Heart right ventricle (tissue), 16 donors: ENCODE results near the gene CCS. TPM values are rescaled to one million over a fixed set of nuclear protein-coding genes. Genes with fewer than 3 reads are reported as not detected.
"Not testable (repeated sequence)": the region's sequence is repeated elsewhere in the genome, so short reads cannot be mapped to it uniquely, and the experiment has no call there.

ENCODE experiments used
- ATAC-seq, 8 donors: fragments of 200-7000 bp; cut with Tn5 transposase; one replicate each; pipeline ENCODE4 v1.9.1; 2020; ENCODE audit warnings: mild to moderate bottlenecking in 8 of 8, moderate library complexity in 8 of 8, moderate number of reproducible peaks in 1 of 8
- DNase-seq, 2 donors: peaks; one replicate each; pipeline ENCODE4 v3.0.0-alpha.2; 2020
- H3K27ac ChIP-seq, 10 donors: fragments of 200-600 bp; sonication (generic) in 2 of 10; one replicate each; pipeline versions ENCODE4 v1.5.0 to v1.8.0; 2020 to 2022; ENCODE audit warnings: mild to moderate bottlenecking in 3 of 10
- H3K27me3 ChIP-seq, 7 donors: fragments of 200-600 bp; one replicate each; pipeline ENCODE4 v1.8.0; 2021 to 2022; ENCODE audit warnings: mild to moderate bottlenecking in 2 of 7
- H3K36me3 ChIP-seq, 9 donors: fragments of 200-600 bp; sonication (generic) in 1 of 9; one replicate each; pipeline versions ENCODE4 v1.5.0 to v1.8.0; 2020 to 2022; ENCODE audit warnings: mild to moderate bottlenecking in 2 of 9
- H3K4me1 ChIP-seq, 9 donors: fragments of 200-600 bp; sonication (generic) in 1 of 9; one replicate each; pipeline versions ENCODE4 v1.5.0 to v1.8.0; 2020 to 2022; ENCODE audit warnings: mild to moderate bottlenecking in 4 of 9
- H3K4me3 ChIP-seq, 10 donors: fragments of 200-600 bp; sonication (generic) in 2 of 10; one replicate each; pipeline versions ENCODE4 v1.5.0 to v1.8.0; 2020 to 2022; ENCODE audit warnings: mild to moderate bottlenecking in 7 of 10, moderate library complexity in 2 of 10
- H3K9me3 ChIP-seq, 11 donors: fragments of 200-600 bp in 10 of 11; sonication (generic) in 2 of 11; one replicate each; pipeline versions ENCODE4 v1.5.0 to v1.8.0; 2013 to 2022; ENCODE audit warnings: mild to moderate bottlenecking in 2 of 11, control low read depth in 1 of 11, moderate library complexity in 1 of 11
- WGBS, 2 donors: extraction: QIAGEN DNeasy Blood & Tissue Kit; methylation state at CpG; one replicate each; pipeline ENCODE4 v1.1.7; 2013; ENCODE audit warnings: inconsistent platforms in 1 of 2; 5-methylcytosine and 5-hydroxymethylcytosine counted together
- intact Hi-C, 10 donors: fragments of 100-400 bp; cut with DNase I; formaldehyde crosslinking; loops; one replicate each; pipeline versions ENCODE4 v1.11.1 to v1.14.2; 2022
- polyA plus RNA-seq, 2 donors: library from polyadenylated mRNA; stranded (reverse); fragments of 200-250 nt; gene quantifications; one replicate each; pipeline ENCODE4 v1.2.3, GENCODE V29; 2013
- total RNA-seq, 10 donors: library from RNA; stranded (reverse); fragmentation: NEBNext Ultra II Directional in 3 of 10; extraction: Animal tissue kit (Norgen Biotek cat#: 25700) in 3 of 10; gene quantifications; one replicate each; pipeline versions ENCODE4 v1.2.1 to v1.2.4, GENCODE V29; 2021 to 2023
- TF ChIP-seq, protein P1 (sequence below), 9 donors: fragments of 200-600 bp; sonication (generic) in 2 of 9; IDR thresholded peaks; one replicate each; pipeline versions ENCODE4 v1.5.0 to v1.8.0; 2021 to 2022; ENCODE audit warnings: antibody characterized with exemption in 9 of 9, mild to moderate bottlenecking in 5 of 9, moderate library complexity in 1 of 9
- donor health status: Arrhythmogenic right ventricular cardiomyopathy.
- donor health status: ischemic (EF 13 %, LVEDD 7.1; RV severe dilation, severe dysfunction).
- donor health status: healthy with polysubstance abuse.
- donor health status: DM: no; HTN: yes; CAD: no.
- donor health status: DM: no; HTN: no; CAD: no.
- donor health status: ischemic (EF 25% LVEDD 6.9; RV normal size, moderate dysfunction).
- donor health status: ischemic (EF 25% LVEDD 5.7; RV mildly dilated, moderate dysfunction).
- donor health status: healthy.
- donor health status: DM: yes; HTN: yes; CAD: no.
- donor health status: Ischemic cardiomyopathy.
- donor health status: ischemic (EF 35%, LVEDD 5.7; RV mildly dilated, moderate dysfunction).
- donor health status: nonischemic (EF 11% LVEDD 7.7; RV severe dilation, severe dysfunction).
- donor health status: DM: yes; HTN: yes; CAD: no.
- donor health status: PGD.
- donor health status: ischemic (EF 29% LVEDD 5.4; RV normal size, mild dysfunction).
- donor health status: nonischemic (EF 23%, LVEDD 6.1; RV moderate dilation, normal function).

CCS gene
- total and polyA plus RNA-seq, 12 donors = 15.9 to 73.6 (median 21.0) TPM

DNA sequence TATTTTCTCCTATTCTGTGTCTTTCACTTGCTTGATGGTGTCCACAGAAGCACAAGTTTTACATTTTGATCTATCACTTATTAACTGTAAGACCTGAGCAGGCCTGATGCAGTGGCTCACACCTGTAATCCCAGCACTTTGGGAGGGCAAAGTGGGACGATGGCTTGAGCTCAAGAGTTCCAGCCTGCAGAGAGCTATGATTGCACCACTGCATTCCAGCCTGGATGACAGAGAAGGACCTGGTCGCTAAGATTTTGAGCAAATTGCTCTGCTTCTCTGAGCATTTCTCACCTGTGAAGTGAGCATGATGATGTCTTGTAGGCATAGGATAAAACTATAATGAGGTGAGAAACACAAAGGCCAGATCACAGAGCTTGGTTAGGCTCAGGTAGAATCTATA, 6.8 kb upstream of the CCS start:
- H3K36me3 ChIP-seq = no peaks in the 10 kb centered on the region
- WGBS, 2 donors = 54 to 62% methylated on average over 2 of the region's 2 CpGs
- intact Hi-C loops = no loop called here
- ATAC-seq (no peak), DNase-seq (no peak)
- H3K27ac ChIP-seq = no peak overlapping the region
- peaks cover 0 to 13% (median 0%) of the 10 kb centered on the region in 11 donors for H3K9me3 ChIP-seq
- no peaks in the 10 kb centered on the region for H3K4me1 ChIP-seq
- no peaks in the 10 kb centered on the region for H3K27me3 ChIP-seq
- TF ChIP-seq, protein P1, sequence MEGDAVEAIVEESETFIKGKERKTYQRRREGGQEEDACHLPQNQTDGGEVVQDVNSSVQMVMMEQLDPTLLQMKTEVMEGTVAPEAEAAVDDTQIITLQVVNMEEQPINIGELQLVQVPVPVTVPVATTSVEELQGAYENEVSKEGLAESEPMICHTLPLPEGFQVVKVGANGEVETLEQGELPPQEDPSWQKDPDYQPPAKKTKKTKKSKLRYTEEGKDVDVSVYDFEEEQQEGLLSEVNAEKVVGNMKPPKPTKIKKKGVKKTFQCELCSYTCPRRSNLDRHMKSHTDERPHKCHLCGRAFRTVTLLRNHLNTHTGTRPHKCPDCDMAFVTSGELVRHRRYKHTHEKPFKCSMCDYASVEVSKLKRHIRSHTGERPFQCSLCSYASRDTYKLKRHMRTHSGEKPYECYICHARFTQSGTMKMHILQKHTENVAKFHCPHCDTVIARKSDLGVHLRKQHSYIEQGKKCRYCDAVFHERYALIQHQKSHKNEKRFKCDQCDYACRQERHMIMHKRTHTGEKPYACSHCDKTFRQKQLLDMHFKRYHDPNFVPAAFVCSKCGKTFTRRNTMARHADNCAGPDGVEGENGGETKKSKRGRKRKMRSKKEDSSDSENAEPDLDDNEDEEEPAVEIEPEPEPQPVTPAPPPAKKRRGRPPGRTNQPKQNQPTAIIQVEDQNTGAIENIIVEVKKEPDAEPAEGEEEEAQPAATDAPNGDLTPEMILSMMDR (IDR thresholded peaks at IDR 0.05) = no peak
- no peak overlapping the region for H3K4me3 ChIP-seq

DNA sequence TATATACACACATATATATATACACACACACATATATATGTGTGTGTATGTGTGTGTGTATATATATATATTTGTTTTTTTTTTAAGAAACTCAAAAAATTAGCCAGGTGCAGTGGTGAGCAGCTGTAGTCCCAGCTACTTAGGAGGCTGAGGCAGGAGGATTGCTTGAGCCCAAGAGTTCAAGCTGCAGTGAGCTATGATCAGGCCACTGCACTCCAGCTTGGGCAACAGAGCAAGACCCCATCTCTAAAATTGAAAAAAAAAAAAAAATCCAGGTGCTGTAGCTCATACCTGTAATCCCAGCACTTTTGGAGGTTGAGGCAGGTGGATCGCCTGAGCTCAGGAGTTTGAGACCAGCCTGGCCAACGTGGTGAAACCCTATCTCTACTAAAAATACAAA, 3.7 kb upstream of the CCS start:
- ATAC-seq, DNase-seq, H3K4me3 ChIP-seq, H3K27me3 ChIP-seq, H3K9me3 ChIP-seq, H3K27ac ChIP-seq, intact Hi-C loops, H3K36me3 ChIP-seq: not testable (repeated sequence)
- peaks cover 3 to 22% (median 16%) of the 10 kb centered on the region in 9 donors for H3K4me1 ChIP-seq
- WGBS, 2 donors = 69 to 73% methylated on average over 2 of the region's 2 CpGs

DNA sequence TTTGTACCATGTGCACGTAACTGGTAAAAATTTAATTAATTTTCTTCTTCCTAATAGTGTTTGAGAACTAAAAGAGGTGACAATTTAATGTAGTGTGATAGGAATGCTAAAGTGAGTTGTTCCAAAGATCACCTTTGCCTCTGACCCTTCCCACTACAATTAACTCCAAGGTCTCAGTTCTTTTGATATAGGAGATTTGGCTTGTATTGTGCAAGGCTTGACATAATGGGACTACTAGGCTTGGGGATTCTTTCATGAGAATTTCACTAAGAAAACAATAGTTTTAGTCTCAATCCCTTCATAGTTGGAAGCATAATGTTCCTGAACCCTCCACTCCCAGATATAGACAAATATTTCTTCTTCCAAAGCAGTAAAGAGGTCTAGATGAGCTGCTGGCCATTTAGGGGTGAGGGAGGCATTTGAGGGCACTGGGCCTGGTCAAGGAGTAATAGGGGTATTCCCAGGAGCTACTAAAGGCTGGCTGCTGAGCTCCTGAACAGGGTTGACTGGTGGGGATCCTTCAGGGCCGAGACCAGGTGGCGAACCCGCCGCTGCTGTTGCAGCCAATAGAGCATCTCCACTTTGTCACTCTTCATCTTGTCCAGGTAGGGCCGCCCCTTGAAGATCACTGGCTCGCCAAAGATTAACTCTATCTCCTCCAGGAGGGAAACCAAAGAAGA, 2.8 kb upstream of the CCS start:
- WGBS, 2 donors = 94 to 95% methylated on average over 7 of the region's 7 CpGs
- Histone ChIP-seq H3K4me3 (no peak overlapping the region), H3K27ac (no peak overlapping the region), H3K4me1 (peaks cover 3 to 30% (median 24%) of the 10 kb centered on the region in 9 donors), H3K9me3 (no peaks in the 10 kb centered on the region), H3K27me3 (no peaks in the 10 kb centered on the region), H3K36me3 (no peaks in the 10 kb centered on the region)
- TF ChIP-seq, protein P1 (IDR thresholded peaks at IDR 0.05) = no peak
- no peak for DNase-seq
- no peak for ATAC-seq
- intact Hi-C loops = loop anchor here in 1 of 10 donors (5.0 kb wide), 1 partner anchor 87 kb away; the partner anchor contains the start of gene RBM4B

DNA sequence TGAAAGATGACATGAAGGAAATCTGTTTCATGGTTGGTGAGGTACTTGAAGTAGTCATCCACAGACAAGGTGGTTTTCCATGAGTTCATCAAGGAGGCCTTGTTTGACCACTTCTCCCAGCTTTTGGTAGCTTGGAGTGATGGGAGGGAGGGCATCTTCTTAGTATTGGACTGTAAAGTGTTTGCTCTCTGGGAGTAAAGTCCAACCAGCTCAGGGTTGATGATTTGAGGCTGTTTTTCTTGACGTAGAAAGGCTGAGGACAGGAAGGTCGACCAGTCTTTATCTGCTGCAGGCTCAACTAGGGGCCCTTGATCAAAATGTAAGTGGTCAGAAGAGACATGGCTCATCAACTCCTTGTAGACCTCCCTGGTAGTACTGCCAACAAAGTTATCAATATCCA, 1.8 kb upstream of the CCS start:
- ATAC-seq (no peak), DNase-seq (no peak)
- TF ChIP-seq, protein P1 (IDR thresholded peaks at IDR 0.05) = no peak
- Histone ChIP-seq H3K36me3 (no peaks in the 10 kb centered on the region), H3K4me3 (no peak overlapping the region), H3K27me3 (no peaks in the 10 kb centered on the region), H3K9me3 (no peaks in the 10 kb centered on the region), H3K4me1 (peaks cover 3 to 40% (median 32%) of the 10 kb centered on the region in 9 donors), H3K27ac (no peak overlapping the region)
- intact Hi-C loops = loop anchor here in 1 of 10 donors (5.0 kb wide), 1 partner anchor 86 kb away; the partner anchor contains the start of gene RBM4B
- WGBS, 2 donors = 83 to 94% methylated on average over 2 of the region's 2 CpGs

DNA sequence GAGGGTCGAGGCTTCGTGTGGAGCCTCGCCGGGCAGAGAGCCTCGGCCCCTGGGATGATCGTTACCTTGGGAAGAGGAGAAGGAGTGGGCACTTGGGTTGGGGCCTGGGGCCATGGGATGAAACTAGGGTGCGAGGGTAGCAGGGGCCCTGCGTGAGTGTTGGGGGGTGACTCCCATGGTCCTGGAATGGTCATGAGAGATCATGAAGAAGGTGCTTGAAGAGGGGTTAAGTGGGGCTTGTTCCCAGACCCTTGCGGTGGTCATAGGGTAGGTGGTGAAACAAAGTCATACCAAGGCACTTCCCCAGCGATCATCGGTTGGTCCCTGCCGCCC, 284 bp downstream of the CCS start:
- Histone ChIP-seq H3K4me3 (peak overlapping the region; percentile 36 to 85 (median 66)), H3K27me3 (no peaks in the 10 kb centered on the region), H3K27ac (peak overlapping the region in 9 of 10 donors; percentile 68 to 93 (median 84)), H3K36me3 (no peaks in the 10 kb centered on the region), H3K9me3 (no peaks in the 10 kb centered on the region), H3K4me1 (peaks cover 3 to 43% (median 32%) of the 10 kb centered on the region in 9 donors)
- TF ChIP-seq, protein P1 (IDR thresholded peaks at IDR 0.05) = no peak
- ATAC-seq (peak in 2 of 8 donors; percentile 2 to 28), DNase-seq (no peak)
- intact Hi-C loops = loop anchor here in 3 of 10 donors (2.0 to 5.0 kb wide), 2 partner anchors 46 to 84 kb away; partner anchors contain the start of genes RBM4 (in 2 of the 3) and RBM4B (in 1 of the 3)
- WGBS, 2 donors = 7 to 9% methylated on average over 12 of the region's 12 CpGs
